Stimulated activated CD8-positive, alpha-beta memory T cell treated with anti-CD3 and anti-CD28 coated beads, Interleukin-4, amount 100 ng/mL, for 1 hour (primary cell): ENCODE results near the gene KRT8.

Experiments used
- DNase-seq, 2 donors: peaks; one replicate each; pipeline ENCODE4 v3.0.0-alpha.2; 2020; ENCODE audit warnings: low read depth in 2 of 2, low spot score in 1 of 2

Gene KRT8

GRCh38 chr12:52848661-52849255, 56.1 kb downstream of the KRT8 start, which contains the start of gene KRT78:
Gene KRT78, minus strand, starts transcription at chr12:52848994. Its CDS starts 64 bp downstream, at chr12:52848930.
- DNase-seq, result no peak

- DNase-seq, result no peak
Observed at GRCh38 chr12:52847335-52848102, 57.4 kb downstream of the KRT8 start.
